H1 (cell line): ENCODE results near the gene ANGPTL4. TPM values are rescaled to one million over a fixed set of nuclear protein-coding genes. Genes with fewer than 3 reads are reported as not detected.

Source experiments
- ASH2L ChIP-seq: fragments of 200-600, 300-600 bp; sonication (generic); IDR thresholded peaks from one replicate; pipeline ENCODE4 v1.7.1; 2017; ENCODE audit warnings: low read length
- BACH1 ChIP-seq: IDR thresholded peaks from 2 replicates; pipeline ENCODE4 v1.6.1; 2012; ENCODE audit warnings: low read length, improper control_type of control experiment
- BCL11A ChIP-seq, 2 experiments: IDR thresholded peaks; one replicate each; pipeline ENCODE4 v1.6.1; 2011; ENCODE audit warnings: low read depth in 2 of 2, low read length in 2 of 2, mild to moderate bottlenecking in 2 of 2
- CHD2 ChIP-seq: IDR thresholded peaks from 2 replicates; pipeline ENCODE4 v1.6.1; 2012; ENCODE audit warnings: low read length, improper control_type of control experiment
- EP300 ChIP-seq, 2 experiments: IDR thresholded peaks; 1 replicate in 1 of 2; 2 replicates in 1 of 2; pipeline ENCODE4 v1.6.1; 2011 to 2012; ENCODE audit warnings: low read depth in 2 of 2, low read length in 2 of 2, mild to moderate bottlenecking in 2 of 2, borderline replicate concordance in 1 of 2, inconsistent platforms in 1 of 2, moderate library complexity in 1 of 2
- GTF2F1 ChIP-seq: IDR thresholded peaks from 2 replicates; pipeline ENCODE4 v1.6.1; 2012; ENCODE audit warnings: low read depth, low read length, improper control_type of control experiment, borderline replicate concordance
- HDAC2 ChIP-seq, 2 experiments: fragments of 300-600 bp in 1 of 2; sonication (generic) in 1 of 2; IDR thresholded peaks; 2 replicates each; pipeline ENCODE4 v1.6.1; 2011 to 2012; ENCODE audit warnings: low read depth in 2 of 2, low read length in 2 of 2, mild to moderate bottlenecking in 2 of 2, moderate library complexity in 2 of 2, borderline replicate concordance in 1 of 2, inconsistent platforms in 1 of 2
- JUN ChIP-seq: IDR thresholded peaks from 2 replicates; pipeline ENCODE4 v1.6.1; 2011; ENCODE audit warnings: low read depth, mild to moderate bottlenecking, improper control_type of control experiment, low read length
- KDM1A ChIP-seq: fragments of 200-600, 300-600 bp; sonication (generic); IDR thresholded peaks from 2 replicates; pipeline ENCODE4 v1.7.1; 2016; ENCODE audit warnings: mild to moderate bottlenecking, low read length, borderline replicate concordance
- KDM4A ChIP-seq: IDR thresholded peaks from one replicate; pipeline ENCODE4 v1.7.1; 2012; ENCODE audit warnings: low read depth, mild to moderate bottlenecking, moderate library complexity, low read length, inconsistent platforms; ENCODE audit not compliant: severe bottlenecking
- KDM5A ChIP-seq: fragments of 200-600 bp; IDR thresholded peaks from 2 replicates; pipeline ENCODE4 v1.7.1; 2012; ENCODE audit warnings: mild to moderate bottlenecking, low read length, inconsistent platforms, mixed read lengths
- NANOG ChIP-seq: IDR thresholded peaks from 2 replicates; pipeline ENCODE4 v1.6.1; 2011; ENCODE audit warnings: low read length, low read depth, mild to moderate bottlenecking, inconsistent platforms; ENCODE audit not compliant: insufficient read depth, poor library complexity, severe bottlenecking
- RXRA ChIP-seq: IDR thresholded peaks from 2 replicates; pipeline ENCODE4 v1.6.1; 2011; ENCODE audit warnings: low read depth, mild to moderate bottlenecking, low read length, moderate library complexity; ENCODE audit not compliant: insufficient read depth
- SAP30 ChIP-seq: fragments of 300-600 bp; sonication (generic); IDR thresholded peaks from 2 replicates; pipeline ENCODE4 v1.7.1; 2012; ENCODE audit warnings: low read length, moderate library complexity, mild to moderate bottlenecking, inconsistent platforms; ENCODE audit not compliant: insufficient read depth, insufficient replicate concordance
- SIRT6 ChIP-seq: IDR thresholded peaks from one replicate; pipeline ENCODE4 v1.7.1; 2012; ENCODE audit warnings: low read length, inconsistent platforms
- SP1 ChIP-seq: IDR thresholded peaks from 2 replicates; pipeline ENCODE4 v1.6.1; 2011; ENCODE audit warnings: low read depth, low read length
- SRF ChIP-seq: IDR thresholded peaks from 2 replicates; pipeline ENCODE4 v1.6.1; 2011; ENCODE audit warnings: mild to moderate bottlenecking, low read depth, low read length, moderate library complexity
- TCF12 ChIP-seq: IDR thresholded peaks from 2 replicates; pipeline ENCODE4 v1.6.1; 2011; ENCODE audit warnings: low read depth, mild to moderate bottlenecking, low read length
- polyA plus RNA-seq, 7 experiments: library from polyadenylated mRNA; depleted of rRNA in 3 of 7; stranded (reverse) in 5 of 7; unstranded in 2 of 7; fragments of >200 nt in 5 of 7; fragments of 200-250 nt in 2 of 7; gene quantifications; 1 replicate in 5 of 7; 2 replicates in 1 of 7; 4 replicates in 1 of 7; pipeline versions ENCODE4 v1.2.1 to v1.2.3, GENCODE V29; 2011 to 2013; ENCODE audit warnings: missing spikeins in 2 of 7, mixed read lengths in 2 of 7
- total RNA-seq: library from RNA; stranded (reverse); fragmentation: NEBNext Ultra II Directional; extraction: Animal tissue kit (Norgen Biotek cat#: 25700); gene quantifications from 2 replicates; pipeline ENCODE4 v1.2.1, GENCODE V29; 2021
- TF ChIP-seq, protein P1 (sequence below), 3 experiments: IDR thresholded peaks; 1 replicate in 2 of 3; 2 replicates in 1 of 3; pipeline versions ENCODE4 v1.5.1 to v1.6.1; 2011; ENCODE audit warnings: low read length in 3 of 3, mild to moderate bottlenecking in 3 of 3, inconsistent platforms in 2 of 3, low read depth in 1 of 3, moderate library complexity in 1 of 3; ENCODE audit not compliant: insufficient read depth in 1 of 3; ENCODE audit errors: control extremely low read depth in 1 of 3
- TF ChIP-seq, protein P2 (sequence below): IDR thresholded peaks from 2 replicates; pipeline ENCODE4 v1.6.1; 2012; ENCODE audit warnings: inconsistent platforms

ANGPTL4 gene
- total and polyA plus RNA-seq, 2 of the 8 experiments (the other 6 are each of a cell fraction or from before 2014, with no cell fraction given) = 2.3 to 6.5 TPM

DNA sequence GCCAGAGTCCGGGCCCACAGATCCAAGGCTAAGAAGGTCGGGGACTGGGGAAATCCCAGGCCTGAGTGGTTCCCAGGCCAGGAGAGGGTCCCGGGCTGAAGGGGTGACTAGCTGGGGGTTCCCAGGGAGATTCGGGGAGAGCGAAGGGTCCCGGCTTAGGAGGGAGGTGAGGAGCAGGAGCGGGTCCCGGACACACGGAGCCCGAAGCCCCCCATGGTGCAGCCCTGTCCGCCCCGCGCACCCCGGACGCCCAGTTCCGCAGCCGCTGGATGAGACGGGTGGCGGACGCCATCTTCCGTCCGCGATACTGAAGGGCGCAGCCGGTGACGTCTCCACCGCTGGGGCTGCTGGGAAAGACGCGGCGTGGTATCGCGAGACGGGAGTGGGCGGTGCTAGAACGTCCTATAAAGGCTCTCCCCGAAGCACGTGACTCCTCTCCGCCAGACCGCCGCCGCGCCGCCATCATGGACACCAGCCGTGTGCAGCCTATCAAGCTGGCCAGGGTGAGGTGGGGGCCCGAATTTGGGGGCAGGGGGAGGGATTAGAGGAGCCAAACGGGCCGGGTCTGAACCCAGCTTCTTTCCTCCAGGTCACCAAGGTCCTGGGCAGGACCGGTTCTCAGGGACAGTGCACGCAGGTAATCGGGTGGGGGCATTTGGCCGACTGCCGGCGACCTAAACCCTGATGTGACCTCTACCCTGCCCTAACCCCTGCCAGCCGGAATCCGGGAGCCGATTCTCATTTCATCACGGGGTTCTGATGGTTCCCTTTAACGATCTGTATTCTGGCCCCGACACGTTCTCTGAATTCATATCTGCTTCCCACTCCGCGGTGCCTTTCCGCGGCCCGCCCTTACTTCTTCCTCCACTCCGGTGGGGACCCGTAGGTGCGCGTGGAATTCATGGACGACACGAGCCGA, 42.6 kb upstream of the ANGPTL4 start, which contains the start of the genes NDUFA7 and RPS28 (continued):
- TF ChIP-seq KDM4A (peak; percentile 99), CHD2 (peak; percentile 99), SRF (peak; percentile 44; the same call in 1 of the 2 replicates), KDM5A (peak; percentile 96), EP300 (IDR thresholded peaks at IDR 0.05; ENCODE audit: borderline replicate concordance in 1 of 2, low read depth in 2 of 2, low read length in 2 of 2) (0 out of 3 replicates have a peak, but pooled peaks of 1 of the 2 experiments have one; percentile 50), SAP30 (no peak), HDAC2 (IDR thresholded peaks at IDR 0.05; ENCODE audit: borderline replicate concordance in 1 of 2, low read depth in 2 of 2, low read length in 2 of 2) (0 out of 4 replicates have a peak, but pooled peaks of 1 of the 2 experiments have one; percentile 92), KDM1A (no peak), BCL11A (IDR thresholded peaks at IDR 0.05; ENCODE audit: low read depth in 2 of 2, low read length in 2 of 2) (no peak), SIRT6 (no peak), SP1 (peak; percentile 80; the same call in 1 of the 2 replicates), BACH1 (peak; percentile 23; the same call in 1 of the 2 replicates), JUN (no peak), NANOG (peak; percentile 28), ASH2L (peak; percentile 76), TCF12 (no peak), RXRA (no peak), GTF2F1 (0 out of 2 replicates have a peak, but pooled peaks have one; percentile 22)
- TF ChIP-seq, protein P1, sequence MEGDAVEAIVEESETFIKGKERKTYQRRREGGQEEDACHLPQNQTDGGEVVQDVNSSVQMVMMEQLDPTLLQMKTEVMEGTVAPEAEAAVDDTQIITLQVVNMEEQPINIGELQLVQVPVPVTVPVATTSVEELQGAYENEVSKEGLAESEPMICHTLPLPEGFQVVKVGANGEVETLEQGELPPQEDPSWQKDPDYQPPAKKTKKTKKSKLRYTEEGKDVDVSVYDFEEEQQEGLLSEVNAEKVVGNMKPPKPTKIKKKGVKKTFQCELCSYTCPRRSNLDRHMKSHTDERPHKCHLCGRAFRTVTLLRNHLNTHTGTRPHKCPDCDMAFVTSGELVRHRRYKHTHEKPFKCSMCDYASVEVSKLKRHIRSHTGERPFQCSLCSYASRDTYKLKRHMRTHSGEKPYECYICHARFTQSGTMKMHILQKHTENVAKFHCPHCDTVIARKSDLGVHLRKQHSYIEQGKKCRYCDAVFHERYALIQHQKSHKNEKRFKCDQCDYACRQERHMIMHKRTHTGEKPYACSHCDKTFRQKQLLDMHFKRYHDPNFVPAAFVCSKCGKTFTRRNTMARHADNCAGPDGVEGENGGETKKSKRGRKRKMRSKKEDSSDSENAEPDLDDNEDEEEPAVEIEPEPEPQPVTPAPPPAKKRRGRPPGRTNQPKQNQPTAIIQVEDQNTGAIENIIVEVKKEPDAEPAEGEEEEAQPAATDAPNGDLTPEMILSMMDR (IDR thresholded peaks at IDR 0.05; ENCODE audit: control extremely low read depth in 1 of 3, insufficient read depth in 1 of 3, low read depth in 1 of 3, low read length in 3 of 3) = peak in 1 of 3 experiments; percentile 18; a peak in 1 of 4 replicates
- TF ChIP-seq, protein P2, sequence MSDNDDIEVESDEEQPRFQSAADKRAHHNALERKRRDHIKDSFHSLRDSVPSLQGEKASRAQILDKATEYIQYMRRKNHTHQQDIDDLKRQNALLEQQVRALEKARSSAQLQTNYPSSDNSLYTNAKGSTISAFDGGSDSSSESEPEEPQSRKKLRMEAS = peak; percentile 89
